Measurements from ENCODE around the gene HTT-AS. TPM values are rescaled to one million over a fixed set of nuclear protein-coding genes. Genes with fewer than 3 reads are reported as not detected.

The HTT-AS gene
- not detected in 2 replicates for total RNA-seq

GRCh38 chr4:3074078-3074845, at the start of gene HTT-AS, which contains the start of gene HTT:
TSS of gene HTT-AS (minus strand) at chr4:3074538.
TSS of gene HTT (plus strand) at chr4:3074681. CDS start at chr4:3074826, 145 bp downstream.

Other genes with a start within 250 kb of the HTT-AS start
- 190 and 208 TPM in 2 replicates for gene ADD1, start 230.7 kb downstream of the HTT-AS start, total RNA-seq
- 23.8 and 25.5 TPM in 2 replicates for gene NOP14, start 111.1 kb downstream of the HTT-AS start, total RNA-seq
- 4.4 and 4.7 TPM in 2 replicates for gene GRK4, start 111.0 kb downstream of the HTT-AS start, total RNA-seq
- 17.5 and 20.0 TPM in 2 replicates for gene HTT, start 143 bp upstream of the HTT-AS start, total RNA-seq
- gene MSANTD1, start 174.6 kb upstream of the HTT-AS start, total RNA-seq, result 0.29 TPM in 1 of 2 replicates, not detected in the other
- gene RGS12, start 218.5 kb upstream of the HTT-AS start, total RNA-seq, result 8.5 and 12.0 TPM in 2 replicates

All from cardiac ventricle fibroblast (primary cell).